HepG2 (cell line): ENCODE measurements around the gene AUTS2. TPM values are rescaled to one million over a fixed set of nuclear protein-coding genes. Genes with fewer than 3 reads are reported as not detected.

Experiments used
- ATAC-seq: fragments of 200-7000 bp; cut with Tn5 transposase; 3 replicates; pipeline ENCODE4 v1.9.1; 2020; ENCODE audit warnings: mild to moderate bottlenecking, moderate library complexity
- BruUV-seq: library from RNA; stranded (reverse); fragments of 400-500 nt; replicated peaks from 2 replicates; lab custom pipeline; 2021; lab: Mats Ljungman, UMichigan
- CTCF ChIA-PET: fragments of 300-600 bp; formaldehyde crosslinking; extraction: SDS; loops from one replicate; lab custom pipeline; 2021; ENCODE audit warnings: low total read pairs, inconsistent platforms, low intra/inter-chr PET ratio; lab: Yijun Ruan, JAX
- POLR2A ChIA-PET: fragments of 350-600 bp; sonication (Branson Sonifier 250); formaldehyde crosslinking; loops from one replicate; lab custom pipeline; 2020; ENCODE audit warnings: antibody characterized with exemption, inconsistent platforms; lab: Yijun Ruan, JAX
- DNase-seq: peaks from one replicate; pipeline ENCODE4 v3.0.0-alpha.2; 2015; ENCODE audit warnings: low spot score
- FAIRE-seq: peaks from 3 replicates; lab custom pipeline; 2011; peaks lifted over from hg19 to GRCh38; lab: Jason Lieb, UNC
- H2AFZ ChIP-seq: one replicate; pipeline ENCODE4 v1.6.1; 2011; ENCODE audit warnings: low read length, inconsistent platforms
- H3K27ac ChIP-seq: fragments of 300-600 bp; 3 replicates; pipeline ENCODE4 v1.8.0; 2011; ENCODE audit warnings: mixed run types, mild to moderate bottlenecking, mixed read lengths, low read length, inconsistent platforms; ENCODE audit not compliant: insufficient read depth; ENCODE audit errors: extremely low read length
- H3K27me3 ChIP-seq, 2 experiments: fragments of 200-600 bp in 1 of 2; 2 replicates in 1 of 2; 3 replicates in 1 of 2; pipeline versions ENCODE4 v1.6.0 to v1.8.0; 2011; ENCODE audit warnings: low read length in 2 of 2, mild to moderate bottlenecking in 2 of 2, moderate library complexity in 2 of 2, inconsistent platforms in 1 of 2; ENCODE audit not compliant: insufficient read depth in 2 of 2, control insufficient read depth in 1 of 2
- H3K36me3 ChIP-seq, 2 experiments: fragments of 200-600 bp in 1 of 2; replicated peaks in 1 of 2; 2 replicates in 1 of 2; 3 replicates in 1 of 2; pipeline versions ENCODE4 v1.5.1 to v1.8.0; 2011; ENCODE audit warnings: low read length in 2 of 2, inconsistent platforms in 1 of 2; ENCODE audit not compliant: insufficient read depth in 2 of 2, control insufficient read depth in 1 of 2
- H3K4me1 ChIP-seq: 2 replicates; pipeline ENCODE4 v1.5.1; 2012; ENCODE audit warnings: low read length, inconsistent platforms; ENCODE audit not compliant: insufficient read depth
- H3K4me2 ChIP-seq: 2 replicates; pipeline ENCODE4 v1.6.0; 2011; ENCODE audit warnings: low read depth, low read length, inconsistent platforms
- H3K4me3 ChIP-seq, 3 experiments: fragments of 200-600 bp in 1 of 3; sonication (generic), shearing (Covaris generic) in 1 of 3; replicated peaks in 1 of 3; 2 replicates each; pipeline ENCODE4 v1.5.1; 2011 to 2016; ENCODE audit warnings: low read length in 3 of 3, inconsistent platforms in 2 of 3, low read depth in 2 of 3, mild to moderate bottlenecking in 2 of 3, control low read depth in 1 of 3, mixed read lengths in 1 of 3; ENCODE audit not compliant: insufficient read depth in 1 of 3
- H3K79me2 ChIP-seq: one replicate; pipeline ENCODE4 v1.6.1; 2011; ENCODE audit warnings: low read length, inconsistent platforms; ENCODE audit not compliant: insufficient read depth
- H3K9ac ChIP-seq: 2 replicates; pipeline ENCODE4 v1.6.0; 2011; ENCODE audit warnings: mild to moderate bottlenecking, low read depth, low read length, inconsistent platforms; ENCODE audit not compliant: insufficient read depth
- H3K9me3 ChIP-seq: 2 replicates; pipeline ENCODE4 v1.5.1; 2012; ENCODE audit warnings: mild to moderate bottlenecking, low read length
- H4K20me1 ChIP-seq: 2 replicates; pipeline ENCODE4 v1.6.0; 2011; ENCODE audit warnings: inconsistent platforms, mild to moderate bottlenecking, low read length, moderate library complexity; ENCODE audit not compliant: insufficient read depth
- FOXJ3 ChIP-seq: sonication (generic); formaldehyde crosslinking; IDR thresholded peaks from 2 replicates; pipeline ENCODE4 v1.4.0; 2020; ENCODE audit warnings: missing genetic modification reagents, mild to moderate bottlenecking, borderline replicate concordance
- FOXK2 ChIP-seq: fragments of 450-650 bp; IDR thresholded peaks from 2 replicates; pipeline ENCODE4 v1.6.1; 2016
- RFX1 ChIP-seq: fragments of 450-650 bp; IDR thresholded peaks from 2 replicates; pipeline ENCODE4 v1.6.1; 2017
- SCMH1 ChIP-seq: sonication (generic); formaldehyde crosslinking; IDR thresholded peaks from 2 replicates; pipeline ENCODE4 v1.9.0; 2021; ENCODE audit warnings: missing genetic modification reagents, mild to moderate bottlenecking, borderline replicate concordance
- SP5 ChIP-seq: IDR thresholded peaks from 2 replicates; pipeline ENCODE4 v1.6.1; 2016; ENCODE audit warnings: low read depth, borderline replicate concordance
- SYNCRIP ChIP-seq: fragments of 200-400 bp; formaldehyde crosslinking; IDR thresholded peaks from 2 replicates; pipeline ENCODE4 v1.6.1; 2018; ENCODE audit warnings: mild to moderate bottlenecking, low read depth, low read length; ENCODE audit not compliant: insufficient read depth
- ZNF160 ChIP-seq: sonication (generic); formaldehyde crosslinking; IDR thresholded peaks from 2 replicates; pipeline ENCODE4 v1.8.0; 2022; ENCODE audit warnings: mild to moderate bottlenecking, inconsistent platforms, missing genetic modification reagents
- ZNF547 ChIP-seq: sonication (generic); formaldehyde crosslinking; IDR thresholded peaks from 2 replicates; pipeline ENCODE4 v1.5.1; 2020; ENCODE audit warnings: mild to moderate bottlenecking, missing genetic modification reagents
- WGBS: methylation state at CpG from one replicate; pipeline ENCODE4 v1.1.6; 2017; ENCODE audit warnings: low lambda C conversion rate; 5-methylcytosine and 5-hydroxymethylcytosine counted together
- in situ Hi-C: cut with HindIII; loops from 2 replicates; pipeline ENCODE4 v1.10.0; 2017; ENCODE audit warnings: low pct_unique_long_range_greater_than_20kb; ENCODE audit not compliant: extremely low pct_ligation_motif_present
- intact Hi-C: fragments of 100-400 bp; cut with micrococcal nuclease; formaldehyde crosslinking; loops from one replicate; pipeline ENCODE4 v1.10.0; 2022; ENCODE audit not compliant: unreplicated experiment
- polyA plus RNA-seq, 8 experiments: library from polyadenylated mRNA; depleted of rRNA in 3 of 8; stranded (reverse) in 7 of 8; unstranded in 1 of 8; fragments of >200 nt; fragmentation: Illumina TruSeq in 4 of 8; extraction: Trizol in 4 of 8; gene quantifications; 2 replicates each; pipeline versions ENCODE4 v1.2.1 to v1.2.3, GENCODE V29; 2011 to 2016; ENCODE audit warnings: low read depth in 4 of 8, missing spikeins in 1 of 8, mixed read lengths in 1 of 8; ENCODE audit not compliant: insufficient read depth in 1 of 8
- total RNA-seq, 5 experiments: library from RNA; depleted of rRNA; stranded (reverse); fragments of >200 nt; fragmentation: Illumina TruSeq; extraction: Trizol; gene quantifications; 2 replicates each; pipeline ENCODE4 v1.2.3, GENCODE V29; 2016; ENCODE audit warnings: low read depth in 1 of 5
- TF ChIP-seq, protein P1 (sequence below): sonication (generic); formaldehyde crosslinking; IDR thresholded peaks from 2 replicates; pipeline ENCODE4 v1.4.0; 2020; ENCODE audit warnings: missing genetic modification reagents, borderline replicate concordance
- TF ChIP-seq, protein P2 (sequence below): sonication (generic); formaldehyde crosslinking; IDR thresholded peaks from 2 replicates; pipeline ENCODE4 v1.4.0; 2020; ENCODE audit warnings: mild to moderate bottlenecking, missing genetic modification reagents
- TF ChIP-seq, protein P3 (sequence below): sonication (generic); formaldehyde crosslinking; IDR thresholded peaks from 2 replicates; pipeline ENCODE4 v1.8.0; 2022; ENCODE audit warnings: missing genetic modification reagents, mild to moderate bottlenecking, inconsistent platforms, borderline replicate concordance
- TF ChIP-seq, protein P4 (sequence below): IDR thresholded peaks from 2 replicates; pipeline ENCODE4 v1.6.1; 2016; ENCODE audit warnings: low read depth, control low read depth
- TF ChIP-seq, protein P5 (sequence below): sonication (generic); formaldehyde crosslinking; IDR thresholded peaks from 2 replicates; pipeline ENCODE4; 2020; ENCODE audit warnings: missing genetic modification reagents, mild to moderate bottlenecking, borderline replicate concordance

AUTS2 gene
- total and polyA plus RNA-seq, 2 of the 13 experiments (the other 11 are each of a cell fraction or from before 2014, with no cell fraction given) = 0.38 TPM; not detected in 1

DNA sequence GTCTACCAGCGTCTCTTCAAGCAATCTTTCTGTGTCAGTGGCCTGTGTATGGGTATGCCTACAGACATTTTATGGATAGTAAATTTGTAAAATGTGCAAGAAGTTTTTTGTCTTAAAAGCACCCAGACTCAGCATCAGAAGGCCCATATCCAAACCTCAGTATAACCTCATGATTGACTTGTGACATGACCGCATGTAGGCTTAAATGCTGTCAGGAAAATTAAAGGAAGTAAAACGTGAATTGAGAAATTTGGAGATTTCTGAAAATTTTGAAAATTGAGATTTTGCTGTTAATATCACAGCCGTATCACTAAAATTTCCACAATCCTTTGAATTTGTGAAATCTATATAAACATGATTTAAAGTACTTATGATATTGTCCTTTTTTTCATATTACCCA, 410.2 kb downstream of the AUTS2 start (continued):
- TF ChIP-seq, protein P1, sequence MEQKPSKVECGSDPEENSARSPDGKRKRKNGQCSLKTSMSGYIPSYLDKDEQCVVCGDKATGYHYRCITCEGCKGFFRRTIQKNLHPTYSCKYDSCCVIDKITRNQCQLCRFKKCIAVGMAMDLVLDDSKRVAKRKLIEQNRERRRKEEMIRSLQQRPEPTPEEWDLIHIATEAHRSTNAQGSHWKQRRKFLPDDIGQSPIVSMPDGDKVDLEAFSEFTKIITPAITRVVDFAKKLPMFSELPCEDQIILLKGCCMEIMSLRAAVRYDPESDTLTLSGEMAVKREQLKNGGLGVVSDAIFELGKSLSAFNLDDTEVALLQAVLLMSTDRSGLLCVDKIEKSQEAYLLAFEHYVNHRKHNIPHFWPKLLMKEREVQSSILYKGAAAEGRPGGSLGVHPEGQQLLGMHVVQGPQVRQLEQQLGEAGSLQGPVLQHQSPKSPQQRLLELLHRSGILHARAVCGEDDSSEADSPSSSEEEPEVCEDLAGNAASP (CRISPR knock-in tag) = no peak
- TF ChIP-seq FOXK2 = no peak
- no peak for TF ChIP-seq RFX1
- TF ChIP-seq SYNCRIP = no peak

DNA sequence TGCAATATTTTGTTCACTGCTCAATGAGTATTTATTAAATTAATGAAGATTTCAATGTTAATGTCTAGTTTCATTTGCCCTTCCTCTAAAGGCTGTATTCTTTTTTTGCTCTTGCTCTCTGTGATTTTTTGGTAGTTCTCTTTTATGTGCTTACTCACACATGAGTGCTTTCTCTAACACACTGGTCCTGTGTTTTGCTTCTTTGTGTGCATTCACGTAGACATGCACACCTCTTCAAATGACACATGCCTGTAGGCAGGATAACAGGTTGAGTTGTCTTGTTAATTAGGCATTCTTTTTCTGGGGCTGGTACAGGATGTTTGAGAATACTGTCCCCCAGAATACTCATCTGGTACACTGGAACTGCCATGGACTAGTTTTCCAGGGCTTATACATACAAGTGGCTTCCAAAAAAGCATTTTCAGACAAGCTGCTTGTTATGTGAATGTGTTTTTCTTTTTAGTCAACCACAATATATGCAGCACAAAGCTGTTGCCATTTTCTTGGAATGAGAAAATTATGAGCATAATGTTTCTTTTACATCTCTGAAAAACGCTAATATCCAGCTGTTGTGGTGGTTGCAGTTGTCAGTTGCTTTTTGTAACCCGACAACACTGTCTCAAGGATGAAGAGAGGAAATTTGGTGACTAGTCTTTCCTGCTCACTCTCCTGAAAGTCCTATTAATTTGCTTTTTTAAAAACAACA, 416.4 kb downstream of the AUTS2 start:
- H3K9ac ChIP-seq = no peak overlapping the region
- no peak for ATAC-seq
- no peaks in the 10 kb centered on the region for H3K79me2 ChIP-seq
- no peak for DNase-seq
- H4K20me1 ChIP-seq = no peaks in the 10 kb centered on the region
- H3K27me3 ChIP-seq = no peaks in the 10 kb centered on the region
- H3K4me1 ChIP-seq = no peaks in the 10 kb centered on the region
- no peaks in the 10 kb centered on the region for H3K36me3 ChIP-seq
- H3K27ac ChIP-seq = no peak overlapping the region
- H3K9me3 ChIP-seq = no peaks in the 10 kb centered on the region
- H3K4me2 ChIP-seq = no peak overlapping the region
- intact Hi-C loops = no loop called here
- H3K4me3 ChIP-seq = no peak overlapping the region
- H2AFZ ChIP-seq = no peak overlapping the region
- in situ Hi-C loops = no loop called here
- FAIRE-seq = no peak
- POLR2A ChIA-PET = no interaction called here
- BruUV-seq = no TSS peak
- WGBS = 26% methylated on average over 3 of the region's 3 CpGs
- CTCF ChIA-PET = no interaction called here
- TF ChIP-seq ZNF160 (CRISPR knock-in tag) (no peak), SCMH1 (CRISPR knock-in tag) (no peak), ZNF547 (no peak), SP5 (CRISPR knock-in tag) (no peak), FOXJ3 (CRISPR knock-in tag) (no peak)
- TF ChIP-seq, protein P2, sequence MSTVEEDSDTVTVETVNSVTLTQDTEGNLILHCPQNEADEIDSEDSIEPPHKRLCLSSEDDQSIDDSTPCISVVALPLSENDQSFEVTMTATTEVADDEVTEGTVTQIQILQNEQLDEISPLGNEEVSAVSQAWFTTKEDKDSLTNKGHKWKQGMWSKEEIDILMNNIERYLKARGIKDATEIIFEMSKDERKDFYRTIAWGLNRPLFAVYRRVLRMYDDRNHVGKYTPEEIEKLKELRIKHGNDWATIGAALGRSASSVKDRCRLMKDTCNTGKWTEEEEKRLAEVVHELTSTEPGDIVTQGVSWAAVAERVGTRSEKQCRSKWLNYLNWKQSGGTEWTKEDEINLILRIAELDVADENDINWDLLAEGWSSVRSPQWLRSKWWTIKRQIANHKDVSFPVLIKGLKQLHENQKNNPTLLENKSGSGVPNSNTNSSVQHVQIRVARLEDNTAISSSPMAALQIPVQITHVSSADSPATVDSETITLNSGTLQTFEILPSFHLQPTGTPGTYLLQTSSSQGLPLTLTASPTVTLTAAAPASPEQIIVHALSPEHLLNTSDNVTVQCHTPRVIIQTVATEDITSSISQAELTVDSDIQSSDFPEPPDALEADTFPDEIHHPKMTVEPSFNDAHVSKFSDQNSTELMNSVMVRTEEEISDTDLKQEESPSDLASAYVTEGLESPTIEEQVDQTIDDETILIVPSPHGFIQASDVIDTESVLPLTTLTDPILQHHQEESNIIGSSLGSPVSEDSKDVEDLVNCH (CRISPR knock-in tag) = no peak
- TF ChIP-seq, protein P3, sequence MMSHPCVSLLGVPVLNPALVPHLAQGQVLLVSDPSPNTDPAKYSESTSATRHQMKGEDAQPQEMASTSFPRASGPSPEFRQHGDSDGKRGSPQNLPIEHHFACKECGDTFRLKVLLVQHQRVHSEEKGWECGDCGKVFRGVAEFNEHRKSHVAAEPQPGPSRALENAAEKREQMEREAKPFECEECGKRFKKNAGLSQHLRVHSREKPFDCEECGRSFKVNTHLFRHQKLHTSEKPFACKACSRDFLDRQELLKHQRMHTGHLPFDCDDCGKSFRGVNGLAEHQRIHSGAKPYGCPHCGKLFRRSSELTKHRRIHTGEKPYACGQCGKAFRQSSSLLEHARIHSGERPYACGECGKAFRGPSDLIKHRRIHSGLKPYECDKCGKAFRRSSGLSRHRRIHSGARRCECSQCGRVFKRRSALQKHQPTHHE (CRISPR knock-in tag) = no peak
- TF ChIP-seq, protein P4, sequence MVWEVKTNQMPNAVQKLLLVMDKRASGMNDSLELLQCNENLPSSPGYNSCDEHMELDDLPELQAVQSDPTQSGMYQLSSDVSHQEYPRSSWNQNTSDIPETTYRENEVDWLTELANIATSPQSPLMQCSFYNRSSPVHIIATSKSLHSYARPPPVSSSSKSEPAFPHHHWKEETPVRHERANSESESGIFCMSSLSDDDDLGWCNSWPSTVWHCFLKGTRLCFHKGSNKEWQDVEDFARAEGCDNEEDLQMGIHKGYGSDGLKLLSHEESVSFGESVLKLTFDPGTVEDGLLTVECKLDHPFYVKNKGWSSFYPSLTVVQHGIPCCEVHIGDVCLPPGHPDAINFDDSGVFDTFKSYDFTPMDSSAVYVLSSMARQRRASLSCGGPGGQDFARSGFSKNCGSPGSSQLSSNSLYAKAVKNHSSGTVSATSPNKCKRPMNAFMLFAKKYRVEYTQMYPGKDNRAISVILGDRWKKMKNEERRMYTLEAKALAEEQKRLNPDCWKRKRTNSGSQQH = no peak
- TF ChIP-seq, protein P5, sequence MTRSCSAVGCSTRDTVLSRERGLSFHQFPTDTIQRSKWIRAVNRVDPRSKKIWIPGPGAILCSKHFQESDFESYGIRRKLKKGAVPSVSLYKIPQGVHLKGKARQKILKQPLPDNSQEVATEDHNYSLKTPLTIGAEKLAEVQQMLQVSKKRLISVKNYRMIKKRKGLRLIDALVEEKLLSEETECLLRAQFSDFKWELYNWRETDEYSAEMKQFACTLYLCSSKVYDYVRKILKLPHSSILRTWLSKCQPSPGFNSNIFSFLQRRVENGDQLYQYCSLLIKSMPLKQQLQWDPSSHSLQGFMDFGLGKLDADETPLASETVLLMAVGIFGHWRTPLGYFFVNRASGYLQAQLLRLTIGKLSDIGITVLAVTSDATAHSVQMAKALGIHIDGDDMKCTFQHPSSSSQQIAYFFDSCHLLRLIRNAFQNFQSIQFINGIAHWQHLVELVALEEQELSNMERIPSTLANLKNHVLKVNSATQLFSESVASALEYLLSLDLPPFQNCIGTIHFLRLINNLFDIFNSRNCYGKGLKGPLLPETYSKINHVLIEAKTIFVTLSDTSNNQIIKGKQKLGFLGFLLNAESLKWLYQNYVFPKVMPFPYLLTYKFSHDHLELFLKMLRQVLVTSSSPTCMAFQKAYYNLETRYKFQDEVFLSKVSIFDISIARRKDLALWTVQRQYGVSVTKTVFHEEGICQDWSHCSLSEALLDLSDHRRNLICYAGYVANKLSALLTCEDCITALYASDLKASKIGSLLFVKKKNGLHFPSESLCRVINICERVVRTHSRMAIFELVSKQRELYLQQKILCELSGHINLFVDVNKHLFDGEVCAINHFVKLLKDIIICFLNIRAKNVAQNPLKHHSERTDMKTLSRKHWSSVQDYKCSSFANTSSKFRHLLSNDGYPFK (CRISPR knock-in tag) = no peak
